GM12891 (cell line): ENCODE results near the gene DCAF7.

Experiments
- PAX5 ChIP-seq: IDR thresholded peaks from 2 replicates; pipeline ENCODE4 v1.6.1; 2011; ENCODE audit warnings: low read length, moderate library complexity, mild to moderate bottlenecking; ENCODE audit not compliant: insufficient read depth, severe bottlenecking
- POLR2A ChIP-seq: IDR thresholded peaks from 2 replicates; pipeline ENCODE4 v1.6.1; 2011; ENCODE audit warnings: low read depth, low read length, control low read depth
- POLR2AphosphoS5 ChIP-seq: IDR thresholded peaks from 2 replicates; pipeline ENCODE4 v1.6.1; 2011; ENCODE audit warnings: low read depth, low read length, control low read depth
- POU2F2 ChIP-seq: IDR thresholded peaks from 2 replicates; pipeline ENCODE4 v1.6.1; 2011; ENCODE audit warnings: low read depth, mild to moderate bottlenecking, control low read depth, low read length, moderate library complexity
- TAF1 ChIP-seq: IDR thresholded peaks from 2 replicates; pipeline ENCODE4 v1.6.1; 2011; ENCODE audit warnings: low read depth, low read length, control low read depth

GRCh38 chr17:63641692-63642448, 91.6 kb downstream of the DCAF7 start:
- TF ChIP-seq POLR2AphosphoS5 = no peak
- TF ChIP-seq PAX5 = no peak
- TF ChIP-seq POLR2A = no peak
- no peak for TF ChIP-seq POU2F2
- TF ChIP-seq TAF1 = no peak
